Measurements from ENCODE around the gene AMZ1.

The AMZ1 gene

DNA sequence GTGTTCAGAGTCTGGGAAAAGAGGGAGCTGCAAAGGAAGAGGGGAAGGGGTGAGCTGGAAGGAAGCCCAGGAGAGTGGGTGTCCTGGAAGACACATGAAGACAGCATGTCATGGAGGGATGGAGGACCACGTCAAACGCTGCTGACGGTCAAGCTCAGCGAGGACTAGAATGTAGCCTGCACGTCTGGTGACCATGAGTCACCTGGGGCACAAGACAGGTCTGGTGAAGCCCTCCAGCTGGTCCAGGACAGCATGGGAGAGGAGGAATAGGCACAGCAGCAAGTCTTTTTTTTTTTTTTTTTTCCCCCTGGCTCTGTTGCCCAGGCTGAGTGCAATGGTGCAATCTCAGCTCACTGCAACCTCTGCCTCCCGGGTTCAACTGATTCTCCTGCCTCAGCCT lies 19.6 kb upstream of the AMZ1 start:
- TF ChIP-seq GATA3 (IDR thresholded peaks at IDR 0.05; ENCODE audit: low read depth, low read length) (no peak), GATA2 (IDR thresholded peaks at IDR 0.05; ENCODE audit: low read depth, low read length) (no peak)

DNA sequence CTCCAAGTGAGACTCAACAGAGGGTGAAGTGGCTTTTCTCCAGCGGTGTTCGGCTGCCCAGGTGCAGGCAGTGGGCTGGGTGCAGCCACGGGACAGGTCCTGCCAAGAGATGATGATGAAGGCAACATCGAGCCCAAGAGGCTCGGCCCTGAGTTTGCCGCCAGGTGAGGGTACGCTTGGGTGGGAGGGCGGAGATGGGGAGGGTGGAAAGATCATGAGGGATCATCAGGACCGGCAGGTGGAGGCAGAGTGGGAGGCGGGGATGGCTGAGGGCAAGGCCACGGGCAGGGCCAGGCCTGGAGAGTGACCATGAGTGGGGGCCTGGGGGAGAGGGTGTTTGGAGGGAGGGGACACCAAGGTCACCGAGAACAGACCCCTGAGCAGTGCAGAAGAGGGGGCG lies 17.8 kb upstream of the AMZ1 start:
- no peak for TF ChIP-seq GATA2 (IDR thresholded peaks at IDR 0.05; ENCODE audit: low read depth, low read length)
- no peak for TF ChIP-seq GATA3 (IDR thresholded peaks at IDR 0.05; ENCODE audit: low read depth, low read length)

GRCh38 chr7:2670720-2671391 lies 17.1 kb upstream of the AMZ1 start:
- no peak for TF ChIP-seq GATA2 (IDR thresholded peaks at IDR 0.05; ENCODE audit: low read depth, low read length)

- TF ChIP-seq GATA3 (IDR thresholded peaks at IDR 0.05; ENCODE audit: low read depth, low read length) (no peak), GATA2 (IDR thresholded peaks at IDR 0.05; ENCODE audit: low read depth, low read length) (no peak)
Observed at GRCh38 chr7:2673934-2674333, 14.1 kb upstream of the AMZ1 start.

GRCh38 chr7:2675256-2675764 lies 12.7 kb upstream of the AMZ1 start:
- TF ChIP-seq GATA2 (IDR thresholded peaks at IDR 0.05; ENCODE audit: low read depth, low read length) (no peak), GATA3 (IDR thresholded peaks at IDR 0.05; ENCODE audit: low read depth, low read length) (no peak)

GRCh38 chr7:2680256-2680655 lies 7.7 kb upstream of the AMZ1 start:
- TF ChIP-seq GATA2 (IDR thresholded peaks at IDR 0.05; ENCODE audit: low read depth, low read length) (no peak), GATA3 (IDR thresholded peaks at IDR 0.05; ENCODE audit: low read depth, low read length) (no peak)

DNA sequence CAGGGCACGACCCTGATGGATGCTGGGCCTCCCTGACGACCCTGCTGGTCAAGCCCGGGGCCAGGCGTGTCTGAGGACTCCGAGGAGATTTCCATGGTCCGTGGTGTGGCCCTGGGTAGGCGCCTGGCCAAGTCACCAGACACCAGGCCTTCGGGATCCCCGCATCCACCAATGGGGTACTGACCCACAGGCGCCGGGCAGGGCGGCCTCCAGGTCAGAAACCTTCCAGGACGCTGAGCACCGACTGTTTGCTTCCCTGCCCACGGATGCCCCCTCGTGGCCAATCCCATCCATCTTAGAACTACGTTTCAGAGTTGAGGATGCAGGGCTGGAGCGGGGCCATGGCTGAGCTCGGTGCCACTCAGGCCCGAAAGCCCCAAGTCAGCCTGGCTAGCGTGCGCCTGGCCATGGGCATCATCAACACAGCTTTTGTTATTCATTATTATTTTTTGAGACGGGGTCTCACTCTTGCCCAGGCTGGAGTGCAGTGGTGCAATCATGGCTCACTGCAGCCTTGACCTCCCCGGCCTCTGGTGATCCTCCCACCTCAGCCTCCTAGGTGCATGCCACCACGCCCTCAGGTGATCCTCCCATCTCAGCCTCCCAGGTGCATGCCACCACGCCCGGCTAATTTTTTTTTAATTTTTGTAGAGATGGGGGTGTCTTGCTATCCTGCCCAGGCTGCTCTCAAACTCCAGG lies 7.1 kb upstream of the AMZ1 start:
- no peak for TF ChIP-seq GATA2 (IDR thresholded peaks at IDR 0.05; ENCODE audit: low read depth, low read length)
- TF ChIP-seq GATA3 (IDR thresholded peaks at IDR 0.05; ENCODE audit: low read depth, low read length): no peak

DNA sequence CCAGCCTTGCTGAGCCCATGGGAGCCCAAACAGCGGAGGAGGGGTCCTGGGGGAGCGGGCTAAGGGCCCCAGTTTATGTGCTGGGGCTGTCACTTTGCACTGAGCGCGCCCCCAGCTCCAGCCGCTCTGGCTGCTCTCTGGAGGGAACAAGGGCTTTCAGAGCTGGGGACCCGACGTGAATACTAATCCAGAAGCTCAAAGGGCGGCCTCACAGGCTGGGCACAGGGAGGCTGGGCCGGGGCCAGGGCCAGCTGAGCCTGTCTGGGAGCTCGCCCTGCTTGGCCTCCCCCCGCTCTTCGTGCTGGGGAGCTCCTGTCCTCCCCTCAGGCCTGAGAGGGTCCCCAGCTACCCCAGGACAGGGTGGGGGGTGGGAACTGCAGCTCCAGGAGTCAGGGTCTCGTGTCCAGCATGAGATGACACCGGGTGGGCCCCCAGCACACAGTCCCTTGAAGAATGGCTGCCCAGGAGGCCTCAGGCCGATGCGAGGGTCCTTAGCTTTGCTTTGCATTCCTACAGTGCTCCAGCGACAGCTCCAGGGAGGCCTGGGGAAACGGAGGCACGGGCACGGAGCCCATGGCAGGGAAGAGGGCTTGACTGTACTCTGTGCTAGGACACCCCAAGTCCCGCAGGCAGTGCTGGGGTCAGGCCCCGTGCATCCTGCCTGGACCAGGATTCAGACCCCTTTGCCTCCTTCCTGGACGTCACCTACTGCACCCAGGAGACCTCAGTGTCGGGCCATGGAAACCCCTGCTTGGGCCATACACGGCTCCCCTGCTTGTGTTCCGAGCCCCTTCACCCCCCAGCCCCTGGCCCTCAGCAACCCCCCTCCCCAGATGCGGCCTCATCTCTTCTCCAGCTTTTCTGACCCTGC lies 5.8 kb upstream of the AMZ1 start:
- TF ChIP-seq GATA3 (IDR thresholded peaks at IDR 0.05; ENCODE audit: low read depth, low read length) (no peak), GATA2 (IDR thresholded peaks at IDR 0.05; ENCODE audit: low read depth, low read length) (no peak)

- no peak for TF ChIP-seq GATA3 (IDR thresholded peaks at IDR 0.05; ENCODE audit: low read depth, low read length)
- TF ChIP-seq GATA2 (IDR thresholded peaks at IDR 0.05; ENCODE audit: low read depth, low read length): no peak
Observed at GRCh38 chr7:2684501-2684900, 3.5 kb upstream of the AMZ1 start.

DNA sequence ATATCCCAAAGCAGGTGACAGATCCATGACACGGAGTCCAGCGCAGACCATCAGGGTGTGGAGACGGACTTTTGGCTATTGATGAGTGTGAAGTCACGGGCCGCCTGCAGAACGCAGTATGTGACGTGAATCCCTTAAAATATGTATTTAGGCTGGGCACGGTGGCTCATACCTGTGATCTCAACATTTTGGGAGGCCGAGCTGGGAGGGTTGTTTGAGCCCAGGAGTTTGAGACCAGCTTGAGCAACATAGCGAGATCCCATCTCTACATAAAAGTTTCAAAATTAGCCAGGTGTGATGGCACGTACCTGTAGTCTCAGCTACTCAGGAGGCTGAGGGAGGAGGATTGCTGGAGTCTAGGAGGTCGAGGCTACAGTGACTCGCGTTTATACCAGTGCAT lies 1.9 kb upstream of the AMZ1 start:
- TF ChIP-seq GATA2 (IDR thresholded peaks at IDR 0.05; ENCODE audit: low read depth, low read length) (no peak), GATA3 (IDR thresholded peaks at IDR 0.05; ENCODE audit: low read depth, low read length) (no peak)

DNA sequence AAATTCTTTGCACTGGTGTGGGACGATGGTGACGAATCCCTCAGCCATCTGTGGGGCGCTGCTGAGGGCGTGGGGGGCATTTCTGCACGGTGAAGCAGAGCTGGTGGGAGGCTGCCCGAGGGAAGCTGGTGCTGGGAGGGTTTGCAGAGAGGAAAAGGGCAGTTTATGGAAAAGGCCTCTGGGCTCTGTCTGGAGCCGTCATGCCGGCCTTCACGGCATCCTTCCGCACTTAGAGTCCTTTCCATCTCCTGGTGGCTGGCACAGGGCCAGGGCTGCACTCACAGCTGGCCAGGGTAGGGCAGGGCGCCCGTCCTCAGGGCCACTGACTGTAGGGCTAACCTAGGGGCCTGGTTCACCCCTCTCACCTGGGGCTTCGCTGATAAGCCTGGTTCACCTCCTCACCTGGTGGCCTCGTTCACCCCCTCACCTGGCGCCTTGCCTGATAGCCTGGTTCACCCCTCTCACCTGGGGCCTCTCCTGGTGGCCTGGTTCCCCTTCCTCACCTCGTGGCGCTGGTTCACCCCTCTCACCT lies 598 bp upstream of the AMZ1 start:
- TF ChIP-seq GATA3 (IDR thresholded peaks at IDR 0.05; ENCODE audit: low read depth, low read length): no peak
- TF ChIP-seq GATA2 (IDR thresholded peaks at IDR 0.05; ENCODE audit: low read depth, low read length): no peak

GRCh38 chr7:2688409-2689342 lies 674 bp downstream of the AMZ1 start:
- TF ChIP-seq GATA2 (IDR thresholded peaks at IDR 0.05; ENCODE audit: low read depth, low read length): no peak

- TF ChIP-seq GATA3 (IDR thresholded peaks at IDR 0.05; ENCODE audit: low read depth, low read length) (no peak), GATA2 (IDR thresholded peaks at IDR 0.05; ENCODE audit: low read depth, low read length) (no peak)
Observed at GRCh38 chr7:2689343-2689847, 1.4 kb downstream of the AMZ1 start.

All from SH-SY5Y (cell line).